SU-DHL-6 (cell line): ENCODE data around the gene HEXB.

Experiments used
- H2AFZ ChIP-seq: fragments of 200-600 bp; sonication (generic); 2 replicates; pipeline ENCODE4 v1.6.1; 2014; ENCODE audit warnings: low read depth, mild to moderate bottlenecking, moderate library complexity, mixed read lengths, antibody characterized with exemption, low read length; ENCODE audit not compliant: severe bottlenecking
- H3F3A ChIP-seq: fragments of 200-600 bp; shearing (Covaris generic); 2 replicates; pipeline ENCODE4 v1.6.0; 2016; ENCODE audit warnings: antibody characterized with exemption, mild to moderate bottlenecking; ENCODE audit not compliant: insufficient read depth
- H3K27ac ChIP-seq: fragments of 200-600 bp; sonication (generic); 2 replicates; pipeline ENCODE4 v1.5.1; 2016; ENCODE audit warnings: low read depth, mild to moderate bottlenecking, low read length, moderate library complexity, mixed read lengths
- H3K27me3 ChIP-seq: fragments of 200-600 bp; sonication (generic), shearing (Covaris generic); 2 replicates; pipeline ENCODE4 v1.6.0; 2014; ENCODE audit warnings: mild to moderate bottlenecking, low read length
- H3K36me3 ChIP-seq: fragments of 200-600 bp; sonication (generic); 2 replicates; pipeline ENCODE4 v1.6.1; 2014; ENCODE audit warnings: mild to moderate bottlenecking, low read length, mixed read lengths
- H3K4me2 ChIP-seq: fragments of 300-600, 200-600 bp; shearing (Covaris generic), sonication (generic); 2 replicates; pipeline ENCODE4 v1.6.0; 2014; ENCODE audit warnings: low read length, low read depth, mild to moderate bottlenecking; ENCODE audit not compliant: poor library complexity, severe bottlenecking
- H3K4me3 ChIP-seq: fragments of 200-600 bp; sonication (generic); 2 replicates; pipeline ENCODE4 v1.5.1; 2014; ENCODE audit warnings: antibody characterized with exemption, low read length, mild to moderate bottlenecking, mixed read lengths; ENCODE audit not compliant: insufficient read depth, poor library complexity, severe bottlenecking
- H3K79me2 ChIP-seq: fragments of 200-600 bp; sonication (generic); 2 replicates; pipeline ENCODE4 v1.6.1; 2014; ENCODE audit warnings: mild to moderate bottlenecking, low read length, moderate library complexity; ENCODE audit not compliant: insufficient read depth
- H3K9ac ChIP-seq: fragments of 200-600 bp; sonication (generic); 2 replicates; pipeline ENCODE4 v1.7.0; 2014; ENCODE audit warnings: mild to moderate bottlenecking, low read length
- H3K9me2 ChIP-seq: fragments of 200-600 bp; sonication (generic); replicated peaks from 2 replicates; pipeline ENCODE4 v1.6.1; 2014; ENCODE audit warnings: low read length; ENCODE audit not compliant: insufficient read depth
- H3K9me3 ChIP-seq: fragments of 200-600 bp; sonication (generic); 2 replicates; pipeline ENCODE4 v1.6.1; 2014; ENCODE audit warnings: low read length, mixed read lengths; ENCODE audit not compliant: insufficient read depth
- H4K20me1 ChIP-seq: fragments of 200-600 bp; sonication (generic); 2 replicates; pipeline ENCODE4 v1.6.1; 2014; ENCODE audit warnings: low read depth, mild to moderate bottlenecking, antibody characterized with exemption, low read length, moderate library complexity, mixed read lengths
- EZH2phosphoT487 ChIP-seq: fragments of 200-600 bp; sonication (generic), shearing (Covaris generic); conservative IDR thresholded peaks from 2 replicates; pipeline ENCODE4 v1.6.1; 2018; ENCODE audit warnings: mild to moderate bottlenecking, antibody characterized with exemption, low read length, moderate library complexity, mixed read lengths
- TF ChIP-seq, protein P1 (sequence below): fragments of 200-600 bp; sonication (generic); IDR thresholded peaks from one replicate; pipeline ENCODE4 v1.5.1; 2017; ENCODE audit warnings: antibody characterized with exemption, mild to moderate bottlenecking, low read length, moderate library complexity; ENCODE audit not compliant: insufficient read depth, poor library complexity, severe bottlenecking

HEXB gene

GRCh38 chr5:74693191-74693590 lies 8.2 kb downstream of the HEXB start:
- Histone ChIP-seq H3K36me3 (peaks cover 18% of the 10 kb centered on the region; the same call in 1 of the 2 replicates), H3F3A (no peaks in the 10 kb centered on the region), H3K9me3 (no peaks in the 10 kb centered on the region), H3K4me2 (no peak overlapping the region), H4K20me1 (no peaks in the 10 kb centered on the region), H3K9me2 (no peaks in the 10 kb centered on the region), H3K9ac (no peak overlapping the region), H3K79me2 (no peaks in the 10 kb centered on the region), H3K4me3 (no peak overlapping the region), H2AFZ (no peak overlapping the region), H3K27me3 (no peaks in the 10 kb centered on the region), H3K27ac (no peak overlapping the region)
- TF ChIP-seq EZH2phosphoT487 = no peak
- TF ChIP-seq, protein P1, sequence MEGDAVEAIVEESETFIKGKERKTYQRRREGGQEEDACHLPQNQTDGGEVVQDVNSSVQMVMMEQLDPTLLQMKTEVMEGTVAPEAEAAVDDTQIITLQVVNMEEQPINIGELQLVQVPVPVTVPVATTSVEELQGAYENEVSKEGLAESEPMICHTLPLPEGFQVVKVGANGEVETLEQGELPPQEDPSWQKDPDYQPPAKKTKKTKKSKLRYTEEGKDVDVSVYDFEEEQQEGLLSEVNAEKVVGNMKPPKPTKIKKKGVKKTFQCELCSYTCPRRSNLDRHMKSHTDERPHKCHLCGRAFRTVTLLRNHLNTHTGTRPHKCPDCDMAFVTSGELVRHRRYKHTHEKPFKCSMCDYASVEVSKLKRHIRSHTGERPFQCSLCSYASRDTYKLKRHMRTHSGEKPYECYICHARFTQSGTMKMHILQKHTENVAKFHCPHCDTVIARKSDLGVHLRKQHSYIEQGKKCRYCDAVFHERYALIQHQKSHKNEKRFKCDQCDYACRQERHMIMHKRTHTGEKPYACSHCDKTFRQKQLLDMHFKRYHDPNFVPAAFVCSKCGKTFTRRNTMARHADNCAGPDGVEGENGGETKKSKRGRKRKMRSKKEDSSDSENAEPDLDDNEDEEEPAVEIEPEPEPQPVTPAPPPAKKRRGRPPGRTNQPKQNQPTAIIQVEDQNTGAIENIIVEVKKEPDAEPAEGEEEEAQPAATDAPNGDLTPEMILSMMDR = no peak

- H3F3A ChIP-seq = 0 out of 2 replicates have a peak, but pooled peaks cover 4% of the 10 kb centered on the region
- H3K4me3 ChIP-seq = no peak overlapping the region
- no peaks in the 10 kb centered on the region for H4K20me1 ChIP-seq
Measured at GRCh38 chr5:74717596-74717995, 32.6 kb downstream of the HEXB start.

DNA sequence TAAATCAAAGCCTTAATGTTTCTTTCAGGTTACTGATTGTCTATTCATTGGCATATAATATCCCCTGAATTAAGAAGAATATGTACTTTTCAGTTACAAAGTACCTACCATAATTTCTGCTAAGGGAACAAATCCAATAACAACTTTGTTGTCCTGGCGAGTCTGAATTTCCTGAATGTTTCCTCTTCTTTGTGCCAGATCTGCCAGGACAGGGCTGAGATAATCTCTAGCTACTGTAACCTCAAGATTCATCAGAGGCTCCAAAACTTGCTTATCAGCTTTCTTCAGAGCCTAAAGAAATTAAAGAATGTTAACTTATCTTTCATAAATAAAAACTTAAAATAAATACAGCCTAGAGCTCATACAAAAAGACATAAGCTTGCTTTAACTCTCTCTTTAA lies 37.2 kb downstream of the HEXB start:
- no peaks in the 10 kb centered on the region for H3K9me2 ChIP-seq
- no peak overlapping the region for H3K4me3 ChIP-seq
- no peak overlapping the region for H3K27ac ChIP-seq
- no peaks in the 10 kb centered on the region for H3K79me2 ChIP-seq
- H3K9me3 ChIP-seq = no peaks in the 10 kb centered on the region
- H2AFZ ChIP-seq = no peak overlapping the region
- no peak overlapping the region for H3K4me2 ChIP-seq
- no peak overlapping the region for H3K9ac ChIP-seq
- H4K20me1 ChIP-seq = no peaks in the 10 kb centered on the region
- H3F3A ChIP-seq = 0 out of 2 replicates have a peak, but pooled peaks cover 4% of the 10 kb centered on the region
- TF ChIP-seq, protein P1 = no peak
- TF ChIP-seq EZH2phosphoT487 = no peak
- H3K27me3 ChIP-seq = no peaks in the 10 kb centered on the region
- peaks cover 46% of the 10 kb centered on the region for H3K36me3 ChIP-seq

More at GRCh38 chr5:74717596-74717995, 32.6 kb downstream of the HEXB start:
- no peak overlapping the region for H3K4me2 ChIP-seq
- peaks cover 31% of the 10 kb centered on the region for H3K36me3 ChIP-seq
- H3K9me3 ChIP-seq = no peaks in the 10 kb centered on the region
- no peaks in the 10 kb centered on the region for H3K9me2 ChIP-seq
- H2AFZ ChIP-seq = no peak overlapping the region
- TF ChIP-seq, protein P1 = no peak
- no peak for TF ChIP-seq EZH2phosphoT487
- H3K27me3 ChIP-seq = no peaks in the 10 kb centered on the region
- no peak overlapping the region for H3K27ac ChIP-seq
- no peaks in the 10 kb centered on the region for H3K79me2 ChIP-seq
- no peak overlapping the region for H3K9ac ChIP-seq
